RWPE1 (cell line): ENCODE measurements around the gene QSOX2.

ENCODE experiments used
- CTCF ChIA-PET: fragments of 350-600 bp; sonication (Branson Sonifier 250); formaldehyde crosslinking; extraction: SDS; loops from one replicate; lab custom pipeline; 2021; lab: Yijun Ruan, JAX
- POLR2A ChIA-PET: fragments of 400-600 bp; formaldehyde crosslinking; extraction: SDS; loops from one replicate; lab custom pipeline; 2020; ENCODE audit warnings: antibody characterized with exemption; ENCODE audit not compliant: low non-redundant PET; lab: Yijun Ruan, JAX
- DNase-seq: peaks from one replicate; pipeline ENCODE4 v3.0.0; 2012; ENCODE audit warnings: low spot score
- H3K27ac ChIP-seq: fragments of 450-650 bp; 2 replicates; pipeline ENCODE4 v1.5.1; 2017
- CTCF ChIP-seq: fragments of 450-650 bp; conservative IDR thresholded peaks from 2 replicates; pipeline ENCODE4 v1.5.1; 2017; ENCODE audit warnings: low read depth, mild to moderate bottlenecking

Gene QSOX2

GRCh38 chr9:136277746-136278145, 32.1 kb upstream of the QSOX2 start:
- POLR2A ChIA-PET: no interaction called here
- no peak for DNase-seq
- no peak overlapping the region for H3K27ac ChIP-seq
- CTCF ChIA-PET: interaction anchor here (0.7 kb wide), 2 partner anchors 15 to 126 kb away, joined by 3 read pairs; no protein-coding TSS in a partner anchor
- TF ChIP-seq CTCF: no peak

GRCh38 chr9:136276716-136277115, 31.1 kb upstream of the QSOX2 start:
- no peak for DNase-seq
- no peak for TF ChIP-seq CTCF
- ChIA-PET CTCF (interaction anchor here (0.7 kb wide), 2 partner anchors 116 to 125 kb away, joined by 3 to 5 read pairs; no protein-coding TSS in a partner anchor), POLR2A (no interaction called here)
- H3K27ac ChIP-seq: no peak overlapping the region

- no peak for DNase-seq
- ChIA-PET POLR2A (no interaction called here), CTCF (interaction anchor here (0.6 to 1.5 kb wide), 5 partner anchors 8 to 416 kb away, joined by 3 to 5 read pairs (median 3); no protein-coding TSS in a partner anchor)
- no peak for TF ChIP-seq CTCF
- H3K27ac ChIP-seq: no peak overlapping the region
Measured at GRCh38 chr9:136275655-136276429, 30.2 kb upstream of the QSOX2 start.

- DNase-seq: no peak
- no peak overlapping the region for H3K27ac ChIP-seq
- CTCF ChIA-PET: interaction anchor here (0.6 to 1.5 kb wide), 7 partner anchors 8 to 416 kb away, joined by 3 to 6 read pairs (median 3); no protein-coding TSS in a partner anchor
- TF ChIP-seq CTCF: no peak
- POLR2A ChIA-PET: no interaction called here
Measured at GRCh38 chr9:136274786-136275654, 29.4 kb upstream of the QSOX2 start.

GRCh38 chr9:136273921-136274785, 28.5 kb upstream of the QSOX2 start:
- H3K27ac ChIP-seq: no peak overlapping the region
- no peak for DNase-seq
- TF ChIP-seq CTCF: no peak
- POLR2A ChIA-PET: no interaction called here
- CTCF ChIA-PET: interaction anchor here (0.9 to 1.4 kb wide), 3 partner anchors 10 to 306 kb away, joined by 3 to 6 read pairs (median 6); no protein-coding TSS in a partner anchor
